D721Med (cell line): Measurements from ENCODE around the gene PSMG1.

ENCODE experiments used
- DNase-seq: peaks from one replicate; pipeline ENCODE4 v3.0.0; 2011; ENCODE audit warnings: low spot score; ENCODE audit not compliant: insufficient read length
- FAIRE-seq: peaks from 2 replicates; lab custom pipeline; 2011; peaks lifted over from hg19 to GRCh38; lab: Jason Lieb, UNC
- TF ChIP-seq, protein P1 (sequence below): IDR thresholded peaks from 2 replicates; pipeline ENCODE4 v1.5.1; 2012; ENCODE audit warnings: mild to moderate bottlenecking, control low read depth; ENCODE audit not compliant: insufficient read depth; ENCODE audit errors: missing control alignments

Gene PSMG1

DNA sequence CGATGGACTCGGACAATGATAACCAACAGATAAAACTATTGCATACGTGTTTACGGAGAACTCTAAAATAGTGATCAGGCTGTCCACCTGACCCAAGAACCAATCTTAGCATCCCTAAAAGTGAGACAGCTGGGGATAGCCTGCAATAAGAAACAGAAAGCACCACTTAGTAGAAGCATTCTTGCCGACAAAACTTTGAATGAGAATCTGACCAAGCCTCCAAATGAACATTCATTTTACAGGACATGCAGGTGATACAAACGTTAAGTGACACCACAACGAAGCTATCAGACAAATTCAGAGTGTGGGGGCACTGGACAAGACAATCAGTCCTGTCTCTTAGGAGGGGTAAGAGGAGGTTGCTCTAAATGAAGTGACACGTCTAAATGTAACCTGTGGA lies 1.2 kb downstream of the PSMG1 start:
- TF ChIP-seq, protein P1, sequence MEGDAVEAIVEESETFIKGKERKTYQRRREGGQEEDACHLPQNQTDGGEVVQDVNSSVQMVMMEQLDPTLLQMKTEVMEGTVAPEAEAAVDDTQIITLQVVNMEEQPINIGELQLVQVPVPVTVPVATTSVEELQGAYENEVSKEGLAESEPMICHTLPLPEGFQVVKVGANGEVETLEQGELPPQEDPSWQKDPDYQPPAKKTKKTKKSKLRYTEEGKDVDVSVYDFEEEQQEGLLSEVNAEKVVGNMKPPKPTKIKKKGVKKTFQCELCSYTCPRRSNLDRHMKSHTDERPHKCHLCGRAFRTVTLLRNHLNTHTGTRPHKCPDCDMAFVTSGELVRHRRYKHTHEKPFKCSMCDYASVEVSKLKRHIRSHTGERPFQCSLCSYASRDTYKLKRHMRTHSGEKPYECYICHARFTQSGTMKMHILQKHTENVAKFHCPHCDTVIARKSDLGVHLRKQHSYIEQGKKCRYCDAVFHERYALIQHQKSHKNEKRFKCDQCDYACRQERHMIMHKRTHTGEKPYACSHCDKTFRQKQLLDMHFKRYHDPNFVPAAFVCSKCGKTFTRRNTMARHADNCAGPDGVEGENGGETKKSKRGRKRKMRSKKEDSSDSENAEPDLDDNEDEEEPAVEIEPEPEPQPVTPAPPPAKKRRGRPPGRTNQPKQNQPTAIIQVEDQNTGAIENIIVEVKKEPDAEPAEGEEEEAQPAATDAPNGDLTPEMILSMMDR, result no peak
- FAIRE-seq (no peak), DNase-seq (no peak)

DNA sequence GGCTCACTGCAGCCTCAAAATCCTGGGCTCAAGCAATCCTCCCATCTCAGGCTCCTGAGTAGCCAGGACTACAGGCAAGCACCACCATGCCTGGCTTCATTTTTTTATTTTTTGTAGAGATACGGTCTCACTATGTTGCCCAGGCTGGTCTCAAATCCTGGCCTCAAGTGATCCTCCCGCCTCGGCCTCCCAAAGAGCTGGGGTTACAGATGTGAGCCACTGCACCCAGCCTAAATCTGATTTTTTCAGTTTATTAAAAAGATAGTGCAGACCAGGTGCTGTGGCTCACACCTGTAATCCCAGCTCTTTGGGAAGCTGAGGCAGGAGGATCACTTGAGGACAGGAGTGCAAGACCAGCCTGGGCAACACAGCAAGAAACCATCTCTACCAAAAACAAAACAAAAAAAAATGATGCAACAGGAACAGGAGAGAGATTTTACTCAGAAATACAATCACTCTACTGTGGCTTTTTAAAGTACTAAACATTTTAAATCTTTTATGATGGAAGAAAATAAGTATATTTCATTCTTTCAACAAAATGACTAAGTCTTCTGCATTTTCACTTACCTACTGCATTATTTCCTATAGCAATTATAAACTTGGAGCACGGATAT lies 1.9 kb downstream of the PSMG1 start:
- DNase-seq (no peak), FAIRE-seq (no peak)
- TF ChIP-seq, protein P1, result no peak

DNA sequence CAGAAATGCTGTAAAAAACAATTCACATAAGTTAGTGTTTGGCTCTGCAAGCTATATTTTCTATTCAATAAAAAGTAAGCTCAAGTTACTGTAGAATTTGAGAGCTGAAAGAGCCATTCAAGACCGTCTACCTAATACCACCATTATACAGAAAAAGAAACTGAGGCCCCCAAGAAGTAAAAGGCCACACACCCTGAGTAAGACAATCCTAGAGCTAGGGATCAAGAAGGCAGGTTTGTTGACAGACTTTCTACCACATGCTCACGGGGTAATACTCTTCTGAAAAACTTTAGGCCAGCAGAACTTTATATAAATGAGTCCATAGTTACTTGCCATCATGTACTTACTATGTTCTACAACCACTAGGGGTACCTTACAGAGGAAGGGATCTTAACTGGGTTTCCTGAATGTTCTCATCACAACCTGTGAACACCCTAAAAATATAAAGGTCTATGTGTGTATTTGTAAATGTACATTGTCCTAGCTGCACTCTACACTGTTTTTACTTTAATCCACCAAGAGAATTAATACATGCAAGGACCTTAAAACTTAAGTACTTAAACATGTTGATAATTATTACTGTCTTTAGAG lies 2.7 kb downstream of the PSMG1 start:
- TF ChIP-seq, protein P1, result no peak
- FAIRE-seq (no peak), DNase-seq (no peak)

DNA sequence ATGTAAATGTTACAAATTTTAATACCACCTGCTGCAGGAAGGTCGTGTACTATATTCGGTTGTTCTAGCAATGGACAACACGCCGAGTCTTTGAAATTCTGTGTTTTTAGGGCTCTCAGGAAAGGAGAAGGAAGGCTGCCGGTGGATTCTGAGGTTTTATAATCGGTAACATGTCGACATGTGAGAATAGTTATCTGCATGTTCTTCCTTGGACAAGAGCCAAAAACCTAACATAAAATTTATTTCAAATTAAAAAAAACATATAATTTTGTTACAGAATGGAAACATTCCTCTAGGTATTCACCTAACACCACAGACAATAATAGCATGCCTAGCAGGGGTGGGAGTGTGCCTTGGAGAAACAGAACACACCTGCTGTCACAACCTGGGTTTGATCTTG lies 4.8 kb downstream of the PSMG1 start:
- TF ChIP-seq, protein P1, result no peak
- DNase-seq (no peak), FAIRE-seq (no peak)

DNA sequence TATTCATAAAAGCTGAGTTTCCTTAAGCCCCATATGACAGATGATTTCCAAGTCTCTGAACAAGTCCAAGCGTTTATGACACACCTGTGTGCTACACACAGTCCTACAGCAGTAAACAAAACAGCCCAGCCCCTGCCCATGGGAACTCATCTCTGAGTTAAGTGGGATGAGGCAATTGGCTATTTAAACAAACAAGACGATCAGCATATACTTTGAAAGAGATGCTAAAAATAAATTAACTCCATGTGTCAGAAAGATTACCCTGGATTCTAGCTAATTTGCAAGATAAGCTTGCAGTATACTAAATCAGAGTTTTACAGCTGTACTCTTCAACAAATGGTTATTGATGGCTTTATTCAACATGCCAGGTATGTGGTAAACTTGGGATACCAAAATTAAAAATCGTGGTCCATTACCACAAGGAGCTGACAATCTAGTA lies 7.0 kb downstream of the PSMG1 start:
- FAIRE-seq (no peak), DNase-seq (no peak)
- TF ChIP-seq, protein P1, result no peak

DNA sequence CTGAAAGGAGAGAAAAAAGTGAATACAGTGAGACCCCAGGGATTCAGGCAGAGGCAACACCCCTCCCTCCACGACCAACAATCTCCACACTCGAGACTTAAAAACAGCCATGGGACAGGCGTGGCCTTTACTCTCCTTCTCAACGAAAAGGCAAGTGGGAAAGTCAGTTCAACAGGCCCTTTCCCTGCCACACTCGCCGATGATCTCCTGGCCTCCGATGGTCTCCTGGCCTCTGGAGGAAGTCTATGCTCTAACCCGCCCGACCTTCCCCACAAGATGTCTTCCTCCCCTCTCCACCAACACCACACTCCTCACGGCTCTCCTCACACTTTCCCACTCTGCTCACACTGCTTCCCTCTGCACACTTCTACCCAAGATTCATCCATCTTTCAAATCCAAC lies 7.6 kb downstream of the PSMG1 start:
- no peak for FAIRE-seq
- TF ChIP-seq, protein P1, result no peak
- DNase-seq, result no peak

DNA sequence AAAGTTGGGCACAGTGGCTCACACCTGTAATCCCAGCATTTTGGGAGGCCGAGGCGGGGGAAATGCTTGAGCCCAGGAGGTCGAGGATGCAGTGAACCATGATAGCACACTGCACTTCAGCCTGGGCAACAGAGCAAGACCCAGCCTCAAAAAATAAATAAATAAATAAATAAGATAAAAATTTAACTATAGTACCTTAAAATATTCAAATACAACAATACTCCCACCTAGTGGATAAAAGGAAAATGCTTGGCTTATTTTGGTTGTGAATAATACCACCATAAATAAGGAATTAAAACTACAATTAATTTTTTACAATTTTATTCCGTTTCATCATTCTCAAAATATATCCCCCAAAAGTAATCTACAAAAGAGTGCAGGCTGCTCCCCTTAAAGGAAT lies 8.1 kb downstream of the PSMG1 start:
- DNase-seq, result no peak
- no peak for FAIRE-seq
- TF ChIP-seq, protein P1, result peak; percentile 42
